ENCODE measurements around the gene CNTN1. TPM values are rescaled to one million over a fixed set of nuclear protein-coding genes. Genes with fewer than 3 reads are reported as not detected.

Gene CNTN1
- total and polyA plus RNA-seq, 2 of the 4 experiments (the other 2 are of a cell fraction): 0.10 to 0.18 TPM

- Histone ChIP-seq H3K4ac (ENCODE audit: low read depth, low read length) (no peak overlapping the region), H3K4me3 (ENCODE audit: insufficient read depth, low read depth, low read length) (no peak overlapping the region), H3K79me1 (ENCODE audit: low read depth in 1 of 2, low read length in 2 of 2) (no peaks in the 10 kb centered on the region), H2BK5ac (ENCODE audit: low read depth, low read length, poor library complexity, severe bottlenecking) (no peak overlapping the region), H3K9ac (ENCODE audit: low read depth, low read length) (no peak overlapping the region), H3K18ac (ENCODE audit: low read depth, low read length) (no peak overlapping the region), H3K23ac (ENCODE audit: low read depth, low read length) (no peak overlapping the region), H3K27ac (ENCODE audit: insufficient read depth, low read length) (no peak overlapping the region), H2BK120ac (ENCODE audit: low read depth, low read length) (no peak overlapping the region), H4K8ac (ENCODE audit: low read depth in 2 of 2, low read length in 2 of 2) (no peak overlapping the region), H4K20me1 (ENCODE audit: insufficient read depth, low read length) (no peaks in the 10 kb centered on the region), H4K91ac (ENCODE audit: insufficient read depth, low read depth, low read length) (no peak overlapping the region), H3K27me3 (ENCODE audit: control insufficient read depth, insufficient read depth, low read length) (no peaks in the 10 kb centered on the region), H3K4me2 (ENCODE audit: low read depth, low read length) (no peak overlapping the region), H2AFZ (replicated peaks; ENCODE audit: low read length, poor library complexity) (no peak overlapping the region), H4K5ac (ENCODE audit: low read depth, low read length) (no peak overlapping the region), H2BK15ac (ENCODE audit: low read depth, low read length) (no peak overlapping the region), H2BK20ac (ENCODE audit: low read depth, low read length) (no peak overlapping the region), H3K9me1 (ENCODE audit: insufficient read depth, low read length) (no peaks in the 10 kb centered on the region), H3K9me3 (ENCODE audit: control insufficient read depth, insufficient read depth, low read length) (no peaks in the 10 kb centered on the region), H3K36me3 (ENCODE audit: control insufficient read depth, insufficient read depth, low read length) (no peaks in the 10 kb centered on the region), H3K56ac (ENCODE audit: extremely low read depth, insufficient read depth, low read length) (no peak overlapping the region), H2AK9ac (replicated peaks; ENCODE audit: low read depth, low read length, poor library complexity) (no peak overlapping the region), H3K4me1 (ENCODE audit: control insufficient read depth, insufficient read depth, low read length) (no peaks in the 10 kb centered on the region), H2AK5ac (ENCODE audit: low read depth, low read length) (no peak overlapping the region), H3K14ac (replicated peaks; ENCODE audit: low read depth, low read length) (no peak overlapping the region)
- dilution Hi-C loops (cut with HindIII; ENCODE audit: low sequenced_read_pairs, unreplicated experiment): no loop called here
- ChIA-PET CTCF (no interaction called here), POLR2A (ENCODE audit: unreplicated experiment) (no interaction called here)
- no peak for ATAC-seq (ENCODE audit: low read depth)
- DNase-seq: no peak
- in situ Hi-C loops (cut with MboI; ENCODE audit: low sequenced_read_pairs): no loop called here
- no TSS peak for BruUV-seq (replicated peaks)
- TF ChIP-seq MAZ (IDR thresholded peaks at IDR 0.05; ENCODE audit: borderline replicate concordance, low read depth, low read length) (no peak), MAFK (IDR thresholded peaks at IDR 0.05; ENCODE audit: low read depth, low read length) (no peak), RFX5 (IDR thresholded peaks at IDR 0.05; ENCODE audit: low read depth, low read length) (no peak), CEBPB (IDR thresholded peaks at IDR 0.05; ENCODE audit: low read depth, low read length) (no peak), CTCF (conservative IDR thresholded peaks at IDR 0.05; ENCODE audit: low read depth, low read length) (no peak), NFE2L2 (IDR thresholded peaks at IDR 0.05; ENCODE audit: low read depth, low read length) (no peak), RCOR1 (IDR thresholded peaks at IDR 0.05; ENCODE audit: insufficient replicate concordance, low read length) (no peak), POLR2A (IDR thresholded peaks at IDR 0.05; ENCODE audit: low read depth, low read length) (no peak), FOS (IDR thresholded peaks at IDR 0.05; ENCODE audit: low read depth, low read length) (no peak), RAD21 (IDR thresholded peaks at IDR 0.05; ENCODE audit: low read length) (no peak), CHD1 (IDR thresholded peaks at IDR 0.05; ENCODE audit: low read depth, low read length) (no peak), SMC3 (IDR thresholded peaks at IDR 0.05; ENCODE audit: low read depth, low read length) (no peak), BHLHE40 (IDR thresholded peaks at IDR 0.05; ENCODE audit: low read depth, low read length) (no peak), MXI1 (IDR thresholded peaks at IDR 0.05; ENCODE audit: borderline replicate concordance, low read depth, low read length) (no peak)
- TF ChIP-seq, protein P1, sequence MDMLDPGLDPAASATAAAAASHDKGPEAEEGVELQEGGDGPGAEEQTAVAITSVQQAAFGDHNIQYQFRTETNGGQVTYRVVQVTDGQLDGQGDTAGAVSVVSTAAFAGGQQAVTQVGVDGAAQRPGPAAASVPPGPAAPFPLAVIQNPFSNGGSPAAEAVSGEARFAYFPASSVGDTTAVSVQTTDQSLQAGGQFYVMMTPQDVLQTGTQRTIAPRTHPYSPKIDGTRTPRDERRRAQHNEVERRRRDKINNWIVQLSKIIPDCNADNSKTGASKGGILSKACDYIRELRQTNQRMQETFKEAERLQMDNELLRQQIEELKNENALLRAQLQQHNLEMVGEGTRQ (IDR thresholded peaks at IDR 0.05; ENCODE audit: low read depth, low read length): no peak
- TF ChIP-seq, protein P2, sequence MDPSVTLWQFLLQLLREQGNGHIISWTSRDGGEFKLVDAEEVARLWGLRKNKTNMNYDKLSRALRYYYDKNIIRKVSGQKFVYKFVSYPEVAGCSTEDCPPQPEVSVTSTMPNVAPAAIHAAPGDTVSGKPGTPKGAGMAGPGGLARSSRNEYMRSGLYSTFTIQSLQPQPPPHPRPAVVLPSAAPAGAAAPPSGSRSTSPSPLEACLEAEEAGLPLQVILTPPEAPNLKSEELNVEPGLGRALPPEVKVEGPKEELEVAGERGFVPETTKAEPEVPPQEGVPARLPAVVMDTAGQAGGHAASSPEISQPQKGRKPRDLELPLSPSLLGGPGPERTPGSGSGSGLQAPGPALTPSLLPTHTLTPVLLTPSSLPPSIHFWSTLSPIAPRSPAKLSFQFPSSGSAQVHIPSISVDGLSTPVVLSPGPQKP (IDR thresholded peaks at IDR 0.05; ENCODE audit: borderline replicate concordance, low read depth, low read length): no peak
- WGBS, 2 experiments (ENCODE audit: extremely low coverage in 2 of 2, insufficient read length in 1 of 2): no CpG with 5 or more reads among the region's 2 CpGs
- intact Hi-C loops (cut with micrococcal nuclease): no loop called here
Observed at GRCh38 chr12:40770781-40771180, 78.5 kb downstream of the CNTN1 start.

All from IMR-90 (cell line).